ENCODE data around the gene RHBDF1.

Gene RHBDF1

DNA sequence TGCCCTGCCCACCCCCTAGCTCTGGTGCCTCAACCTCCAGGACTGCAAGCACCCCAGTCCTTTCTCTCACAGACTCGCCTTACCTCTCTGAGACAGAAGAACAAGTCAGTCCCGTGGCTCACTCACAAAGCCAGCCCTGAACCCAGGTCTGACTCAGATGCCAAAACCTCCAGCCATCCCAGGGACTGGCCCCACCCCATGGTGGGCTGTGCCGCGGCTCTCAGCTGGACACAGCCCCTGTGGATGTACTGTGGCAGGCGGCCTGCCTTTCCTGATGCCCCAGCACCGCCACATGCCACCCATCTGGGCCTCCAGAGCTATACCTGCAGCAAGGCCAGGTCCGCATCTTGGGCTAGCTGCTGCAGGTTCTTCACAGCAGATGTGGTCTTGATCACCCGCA lies 25.4 kb upstream of the RHBDF1 start:
- no peak for ATAC-seq
- TF ChIP-seq OSR1 (CRISPR knock-in tag; IDR thresholded peaks at IDR 0.05) (no peak), ZNF565 (CRISPR knock-in tag; conservative IDR thresholded peaks at IDR 0.05; ENCODE audit: low read depth) (no peak)
- TF ChIP-seq, protein P1, sequence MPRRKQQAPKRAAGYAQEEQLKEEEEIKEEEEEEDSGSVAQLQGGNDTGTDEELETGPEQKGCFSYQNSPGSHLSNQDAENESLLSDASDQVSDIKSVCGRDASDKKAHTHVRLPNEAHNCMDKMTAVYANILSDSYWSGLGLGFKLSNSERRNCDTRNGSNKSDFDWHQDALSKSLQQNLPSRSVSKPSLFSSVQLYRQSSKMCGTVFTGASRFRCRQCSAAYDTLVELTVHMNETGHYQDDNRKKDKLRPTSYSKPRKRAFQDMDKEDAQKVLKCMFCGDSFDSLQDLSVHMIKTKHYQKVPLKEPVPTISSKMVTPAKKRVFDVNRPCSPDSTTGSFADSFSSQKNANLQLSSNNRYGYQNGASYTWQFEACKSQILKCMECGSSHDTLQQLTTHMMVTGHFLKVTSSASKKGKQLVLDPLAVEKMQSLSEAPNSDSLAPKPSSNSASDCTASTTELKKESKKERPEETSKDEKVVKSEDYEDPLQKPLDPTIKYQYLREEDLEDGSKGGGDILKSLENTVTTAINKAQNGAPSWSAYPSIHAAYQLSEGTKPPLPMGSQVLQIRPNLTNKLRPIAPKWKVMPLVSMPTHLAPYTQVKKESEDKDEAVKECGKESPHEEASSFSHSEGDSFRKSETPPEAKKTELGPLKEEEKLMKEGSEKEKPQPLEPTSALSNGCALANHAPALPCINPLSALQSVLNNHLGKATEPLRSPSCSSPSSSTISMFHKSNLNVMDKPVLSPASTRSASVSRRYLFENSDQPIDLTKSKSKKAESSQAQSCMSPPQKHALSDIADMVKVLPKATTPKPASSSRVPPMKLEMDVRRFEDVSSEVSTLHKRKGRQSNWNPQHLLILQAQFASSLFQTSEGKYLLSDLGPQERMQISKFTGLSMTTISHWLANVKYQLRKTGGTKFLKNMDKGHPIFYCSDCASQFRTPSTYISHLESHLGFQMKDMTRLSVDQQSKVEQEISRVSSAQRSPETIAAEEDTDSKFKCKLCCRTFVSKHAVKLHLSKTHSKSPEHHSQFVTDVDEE (CRISPR knock-in tag; IDR thresholded peaks at IDR 0.05), result no peak

DNA sequence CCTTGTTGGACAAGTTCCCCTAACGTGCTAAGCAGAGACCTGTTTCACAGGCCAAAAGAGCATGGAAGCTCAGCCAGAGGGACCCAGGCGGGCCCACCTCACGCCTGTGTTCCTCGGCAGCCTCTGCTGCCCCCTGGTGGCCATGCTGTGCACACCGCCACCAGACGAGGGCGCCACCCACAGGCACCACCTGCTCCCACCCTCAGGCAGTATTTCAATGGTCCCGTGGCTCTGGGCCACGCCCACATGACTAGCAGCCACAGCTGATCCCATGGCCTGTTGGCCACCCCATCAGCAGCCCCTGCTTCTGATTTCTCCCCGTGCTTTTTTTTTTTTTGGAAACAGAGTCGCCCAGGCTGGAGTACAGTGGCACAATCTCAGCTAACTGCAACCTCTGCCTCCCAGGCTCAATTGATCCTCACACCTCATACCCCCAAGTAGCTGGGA lies 24.5 kb upstream of the RHBDF1 start:
- peak; percentile 90 for ATAC-seq
- no peak for TF ChIP-seq ISL1 (CRISPR knock-in tag; IDR thresholded peaks at IDR 0.05)
- TF ChIP-seq ZC3H10 (CRISPR knock-in tag; IDR thresholded peaks at IDR 0.05), result no peak
- TF ChIP-seq SNAI2 (CRISPR knock-in tag; IDR thresholded peaks at IDR 0.05), result no peak
- TF ChIP-seq ARNTL (CRISPR knock-in tag; IDR thresholded peaks at IDR 0.05; ENCODE audit: borderline replicate concordance, low read depth), result no peak

DNA sequence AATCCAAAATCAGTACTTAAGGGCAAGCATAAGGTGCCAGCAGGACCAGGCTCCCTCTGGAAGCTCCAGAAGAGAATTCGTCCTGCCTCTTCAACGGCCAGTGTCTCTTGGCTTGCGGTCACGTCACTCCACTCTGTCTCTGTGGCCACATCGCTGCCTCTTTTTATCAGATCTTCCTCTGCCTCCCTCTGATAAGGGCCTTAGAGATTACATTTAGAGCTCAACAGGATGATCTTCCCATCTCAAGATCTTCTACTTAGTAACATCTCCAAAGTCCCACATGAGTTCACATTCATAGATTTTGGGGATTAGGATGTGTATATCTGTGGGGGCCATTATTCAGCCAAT lies 22.5 kb upstream of the RHBDF1 start:
- no peak for ATAC-seq

More for the DNA sequence above, 22.5 kb upstream of the RHBDF1 start:
- TF ChIP-seq, protein P2, sequence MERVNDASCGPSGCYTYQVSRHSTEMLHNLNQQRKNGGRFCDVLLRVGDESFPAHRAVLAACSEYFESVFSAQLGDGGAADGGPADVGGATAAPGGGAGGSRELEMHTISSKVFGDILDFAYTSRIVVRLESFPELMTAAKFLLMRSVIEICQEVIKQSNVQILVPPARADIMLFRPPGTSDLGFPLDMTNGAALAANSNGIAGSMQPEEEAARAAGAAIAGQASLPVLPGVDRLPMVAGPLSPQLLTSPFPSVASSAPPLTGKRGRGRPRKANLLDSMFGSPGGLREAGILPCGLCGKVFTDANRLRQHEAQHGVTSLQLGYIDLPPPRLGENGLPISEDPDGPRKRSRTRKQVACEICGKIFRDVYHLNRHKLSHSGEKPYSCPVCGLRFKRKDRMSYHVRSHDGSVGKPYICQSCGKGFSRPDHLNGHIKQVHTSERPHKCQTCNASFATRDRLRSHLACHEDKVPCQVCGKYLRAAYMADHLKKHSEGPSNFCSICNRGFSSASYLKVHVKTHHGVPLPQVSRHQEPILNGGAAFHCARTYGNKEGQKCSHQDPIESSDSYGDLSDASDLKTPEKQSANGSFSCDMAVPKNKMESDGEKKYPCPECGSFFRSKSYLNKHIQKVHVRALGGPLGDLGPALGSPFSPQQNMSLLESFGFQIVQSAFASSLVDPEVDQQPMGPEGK (CRISPR knock-in tag; IDR thresholded peaks at IDR 0.05; ENCODE audit: borderline replicate concordance), result no peak
- TF ChIP-seq, protein P3, sequence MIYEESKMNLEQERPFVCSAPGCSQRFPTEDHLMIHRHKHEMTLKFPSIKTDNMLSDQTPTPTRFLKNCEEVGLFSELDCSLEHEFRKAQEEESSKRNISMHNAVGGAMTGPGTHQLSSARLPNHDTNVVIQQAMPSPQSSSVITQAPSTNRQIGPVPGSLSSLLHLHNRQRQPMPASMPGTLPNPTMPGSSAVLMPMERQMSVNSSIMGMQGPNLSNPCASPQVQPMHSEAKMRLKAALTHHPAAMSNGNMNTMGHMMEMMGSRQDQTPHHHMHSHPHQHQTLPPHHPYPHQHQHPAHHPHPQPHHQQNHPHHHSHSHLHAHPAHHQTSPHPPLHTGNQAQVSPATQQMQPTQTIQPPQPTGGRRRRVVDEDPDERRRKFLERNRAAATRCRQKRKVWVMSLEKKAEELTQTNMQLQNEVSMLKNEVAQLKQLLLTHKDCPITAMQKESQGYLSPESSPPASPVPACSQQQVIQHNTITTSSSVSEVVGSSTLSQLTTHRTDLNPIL (CRISPR knock-in tag; IDR thresholded peaks at IDR 0.05; ENCODE audit: low read depth), result no peak
- TF ChIP-seq GLIS3 (CRISPR knock-in tag; IDR thresholded peaks at IDR 0.05), result no peak
- TF ChIP-seq BACH2 (CRISPR knock-in tag; IDR thresholded peaks at IDR 0.05; ENCODE audit: borderline replicate concordance), result no peak
- TF ChIP-seq ZFP30 (CRISPR knock-in tag; IDR thresholded peaks at IDR 0.05), result no peak
- TF ChIP-seq ZNF8 (CRISPR knock-in tag; IDR thresholded peaks at IDR 0.05), result no peak
- no peak for TF ChIP-seq RARB (CRISPR knock-in tag; IDR thresholded peaks at IDR 0.05)
- no peak for TF ChIP-seq TCF4 (CRISPR knock-in tag; IDR thresholded peaks at IDR 0.05; ENCODE audit: borderline replicate concordance)
- TF ChIP-seq ZNF565 (CRISPR knock-in tag; conservative IDR thresholded peaks at IDR 0.05; ENCODE audit: low read depth), result no peak
- no peak for TF ChIP-seq ISL1 (CRISPR knock-in tag; IDR thresholded peaks at IDR 0.05)
- no peak for TF ChIP-seq OSR1 (CRISPR knock-in tag; IDR thresholded peaks at IDR 0.05)
- TF ChIP-seq, protein P4, sequence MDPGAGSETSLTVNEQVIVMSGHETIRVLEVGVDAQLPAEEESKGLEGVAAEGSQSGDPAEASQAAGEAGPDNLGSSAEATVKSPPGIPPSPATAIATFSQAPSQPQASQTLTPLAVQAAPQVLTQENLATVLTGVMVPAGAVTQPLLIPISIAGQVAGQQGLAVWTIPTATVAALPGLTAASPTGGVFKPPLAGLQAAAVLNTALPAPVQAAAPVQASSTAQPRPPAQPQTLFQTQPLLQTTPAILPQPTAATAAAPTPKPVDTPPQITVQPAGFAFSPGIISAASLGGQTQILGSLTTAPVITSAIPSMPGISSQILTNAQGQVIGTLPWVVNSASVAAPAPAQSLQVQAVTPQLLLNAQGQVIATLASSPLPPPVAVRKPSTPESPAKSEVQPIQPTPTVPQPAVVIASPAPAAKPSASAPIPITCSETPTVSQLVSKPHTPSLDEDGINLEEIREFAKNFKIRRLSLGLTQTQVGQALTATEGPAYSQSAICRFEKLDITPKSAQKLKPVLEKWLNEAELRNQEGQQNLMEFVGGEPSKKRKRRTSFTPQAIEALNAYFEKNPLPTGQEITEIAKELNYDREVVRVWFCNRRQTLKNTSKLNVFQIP (CRISPR knock-in tag; IDR thresholded peaks at IDR 0.05; ENCODE audit: borderline replicate concordance, low read depth), result no peak
- TF ChIP-seq ZC3H10 (CRISPR knock-in tag; IDR thresholded peaks at IDR 0.05), result no peak
- TF ChIP-seq, protein P5, sequence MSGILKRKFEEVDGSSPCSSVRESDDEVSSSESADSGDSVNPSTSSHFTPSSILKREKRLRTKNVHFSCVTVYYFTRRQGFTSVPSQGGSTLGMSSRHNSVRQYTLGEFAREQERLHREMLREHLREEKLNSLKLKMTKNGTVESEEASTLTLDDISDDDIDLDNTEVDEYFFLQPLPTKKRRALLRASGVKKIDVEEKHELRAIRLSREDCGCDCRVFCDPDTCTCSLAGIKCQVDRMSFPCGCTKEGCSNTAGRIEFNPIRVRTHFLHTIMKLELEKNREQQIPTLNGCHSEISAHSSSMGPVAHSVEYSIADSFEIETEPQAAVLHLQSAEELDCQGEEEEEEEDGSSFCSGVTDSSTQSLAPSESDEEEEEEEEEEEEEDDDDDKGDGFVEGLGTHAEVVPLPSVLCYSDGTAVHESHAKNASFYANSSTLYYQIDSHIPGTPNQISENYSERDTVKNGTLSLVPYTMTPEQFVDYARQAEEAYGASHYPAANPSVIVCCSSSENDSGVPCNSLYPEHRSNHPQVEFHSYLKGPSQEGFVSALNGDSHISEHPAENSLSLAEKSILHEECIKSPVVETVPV (CRISPR knock-in tag; IDR thresholded peaks at IDR 0.05), result no peak
- no peak for TF ChIP-seq PPARA (CRISPR knock-in tag; IDR thresholded peaks at IDR 0.05; ENCODE audit: borderline replicate concordance)
- no peak for TF ChIP-seq CSDC2 (CRISPR knock-in tag; IDR thresholded peaks at IDR 0.05)
- no peak for TF ChIP-seq TOX (CRISPR knock-in tag; IDR thresholded peaks at IDR 0.05; ENCODE audit: borderline replicate concordance)
- TF ChIP-seq, protein P1 (CRISPR knock-in tag; IDR thresholded peaks at IDR 0.05), result no peak
